HepG2 (cell line): ENCODE data around the gene NID1.

ENCODE experiments used
- EZH2 ChIP-seq: conservative IDR thresholded peaks from 2 replicates; pipeline ENCODE4 v1.6.1; 2012; ENCODE audit warnings: mild to moderate bottlenecking, low read depth, low read length, moderate library complexity
- MTA1 ChIP-seq: sonication (generic); formaldehyde crosslinking; IDR thresholded peaks from 2 replicates; pipeline ENCODE4 v1.4.0; 2020; ENCODE audit warnings: missing genetic modification reagents, mild to moderate bottlenecking, borderline replicate concordance
- NCOR1 ChIP-seq: fragments of 200-600 bp; sonication (generic); IDR thresholded peaks from 2 replicates; pipeline ENCODE4 v1.7.0; 2017; ENCODE audit warnings: antibody characterized with exemption, low read length, borderline replicate concordance
- RERE ChIP-seq: IDR thresholded peaks from 2 replicates; pipeline ENCODE4 v1.6.1; 2016; ENCODE audit warnings: low read depth, missing genetic modification reagents, missing compliant biosample characterization
- SMAD1 ChIP-seq: sonication (generic); formaldehyde crosslinking; IDR thresholded peaks from 2 replicates; pipeline ENCODE4 v1.4.0; 2020; ENCODE audit warnings: missing genetic modification reagents, low read depth, mild to moderate bottlenecking, borderline replicate concordance
- YY1 ChIP-seq: IDR thresholded peaks from 2 replicates; pipeline ENCODE4 v1.6.1; 2011; ENCODE audit warnings: low read length, low read depth, moderate library complexity, mild to moderate bottlenecking; ENCODE audit not compliant: insufficient read depth, insufficient replicate concordance
- ZNF770 ChIP-seq: sonication (generic); formaldehyde crosslinking; IDR thresholded peaks from 2 replicates; pipeline ENCODE4 v1.5.0; 2020; ENCODE audit warnings: mild to moderate bottlenecking, missing genetic modification reagents
- ZSCAN12 ChIP-seq: sonication (generic); formaldehyde crosslinking; IDR thresholded peaks from 2 replicates; pipeline ENCODE4 v1.9.0; 2021; ENCODE audit warnings: mild to moderate bottlenecking, missing genetic modification reagents
- ZUFSP ChIP-seq: sonication (generic); formaldehyde crosslinking; IDR thresholded peaks from 2 replicates; pipeline ENCODE4 v1.9.0; 2021; ENCODE audit warnings: missing genetic modification reagents, mild to moderate bottlenecking, borderline replicate concordance

GRCh38 chr1:236035681-236036101, 29.2 kb downstream of the NID1 start:
- TF ChIP-seq MTA1 (CRISPR knock-in tag) (no peak), YY1 (no peak), ZUFSP (CRISPR knock-in tag) (no peak), EZH2 (no peak), SMAD1 (CRISPR knock-in tag) (no peak), NCOR1 (no peak), RERE (no peak), ZNF770 (no peak), ZSCAN12 (no peak)
